ENCODE data around the gene PDGFC.
"Not testable (repeated sequence)": the region's sequence is repeated elsewhere in the genome, so short reads cannot be mapped to it uniquely, and the experiment has no call there.

The PDGFC gene

GRCh38 chr4:156896527-156896926, 75.1 kb downstream of the PDGFC start:
- no peak for DNase-seq

GRCh38 chr4:156894234-156894633, 77.4 kb downstream of the PDGFC start:
- no peak for DNase-seq

- no peak for DNase-seq
Observed at GRCh38 chr4:156892805-156893204, 78.8 kb downstream of the PDGFC start.

- DNase-seq = no peak
Observed at GRCh38 chr4:156889616-156890594, 81.7 kb downstream of the PDGFC start.

GRCh38 chr4:156888762-156889161, 82.8 kb downstream of the PDGFC start:
- no peak for DNase-seq

GRCh38 chr4:156886481-156886880, 85.1 kb downstream of the PDGFC start:
- no peak for DNase-seq

- DNase-seq = no peak
Observed at GRCh38 chr4:156885374-156885773, 86.2 kb downstream of the PDGFC start.

GRCh38 chr4:156884183-156884582, 87.4 kb downstream of the PDGFC start:
- DNase-seq = no peak

- no peak for DNase-seq
Observed at GRCh38 chr4:156875704-156876103, 95.9 kb downstream of the PDGFC start.

GRCh38 chr4:156875055-156875454, 96.5 kb downstream of the PDGFC start:
- DNase-seq = no peak

- no peak for DNase-seq
Observed at GRCh38 chr4:156873799-156874198, 97.8 kb downstream of the PDGFC start.

- DNase-seq = no peak
Observed at GRCh38 chr4:156870861-156871260, 100.7 kb downstream of the PDGFC start.

GRCh38 chr4:156870131-156870530, 101.5 kb downstream of the PDGFC start:
- DNase-seq = no peak

GRCh38 chr4:156866088-156866487, 105.5 kb downstream of the PDGFC start:
- not testable (repeated sequence) for DNase-seq

GRCh38 chr4:156865451-156865850, 106.1 kb downstream of the PDGFC start:
- no peak for DNase-seq

GRCh38 chr4:156858071-156858470, 113.5 kb downstream of the PDGFC start:
- DNase-seq = no peak

- DNase-seq = no peak
Observed at GRCh38 chr4:156838761-156839160, 132.8 kb downstream of the PDGFC start.

- no peak for DNase-seq
Observed at GRCh38 chr4:156837625-156838345, 133.8 kb downstream of the PDGFC start.

GRCh38 chr4:156832886-156833285, 138.7 kb downstream of the PDGFC start:
- no peak for DNase-seq

- DNase-seq = no peak
Observed at GRCh38 chr4:156830351-156830750, 141.2 kb downstream of the PDGFC start.

GRCh38 chr4:156829201-156829873, 142.3 kb downstream of the PDGFC start:
- no peak for DNase-seq

GRCh38 chr4:156827519-156827918, 144.1 kb downstream of the PDGFC start:
- DNase-seq = no peak

GRCh38 chr4:156825074-156825473, 146.5 kb downstream of the PDGFC start:
- DNase-seq = no peak

All from activated T-cell treated with anti-CD3 and anti-CD28 coated beads, Interleukin-2, amount 50 U/mL, for 1 hour (primary cell).